ENCODE results near the gene STAG3. TPM values are rescaled to one million over a fixed set of nuclear protein-coding genes. Genes with fewer than 3 reads are reported as not detected.
A peak's percentile ranks its signal among the peaks of the same experiment; 100 is the strongest.

STAG3 gene
- total and polyA plus RNA-seq, 9 of the 15 experiments (the other 6 are each of a cell fraction or from before 2014, with no cell fraction given) = 0.54 to 2.5 (median 1.7) TPM

- TF ChIP-seq ZBTB9 (CRISPR knock-in tag; IDR thresholded peaks at IDR 0.05) (peak; percentile 18), GABPB1 (CRISPR knock-in tag; IDR thresholded peaks at IDR 0.05) (peak; percentile 80), FOXK2 (conservative IDR thresholded peaks at IDR 0.05 in 1 of 2, IDR thresholded peaks at IDR 0.05 in 1 of 2; ENCODE audit: low read depth in 2 of 2) (peak in 1 of 2 experiments; percentile 82; a peak in 2 of 4 replicates), YY1 (IDR thresholded peaks at IDR 0.05; ENCODE audit: borderline replicate concordance in 1 of 3, control insufficient read depth in 1 of 3, extremely low read depth in 1 of 3, insufficient read depth in 3 of 3, insufficient read length in 1 of 3, insufficient replicate concordance in 2 of 3, low read depth in 1 of 3, low read length in 2 of 3) (no peak), CBFB (CRISPR knock-in tag; IDR thresholded peaks at IDR 0.05) (peak; percentile 72), RBM15 (IDR thresholded peaks at IDR 0.05; ENCODE audit: insufficient read depth, low read length) (no peak), CTBP1 (IDR thresholded peaks at IDR 0.05; ENCODE audit: borderline replicate concordance) (peak; percentile 81), SNAPC5 (CRISPR knock-in tag; IDR thresholded peaks at IDR 0.05) (no peak), GTF2F1 (IDR thresholded peaks at IDR 0.05; ENCODE audit: low read depth, low read length) (no peak), NFE2 (IDR thresholded peaks at IDR 0.05; ENCODE audit: low read depth) (no peak), ATF7 (IDR thresholded peaks at IDR 0.05) (peak; percentile 92), CREB1 (IDR thresholded peaks at IDR 0.05) (peak; percentile 85), CREB1 (CRISPR knock-in tag; IDR thresholded peaks at IDR 0.05) (peak; percentile 91), SP1 (CRISPR knock-in tag; IDR thresholded peaks at IDR 0.05) (peak; percentile 99), MAX (CRISPR knock-in tag; IDR thresholded peaks at IDR 0.05) (peak; percentile 92), PRPF4 (IDR thresholded peaks at IDR 0.05; ENCODE audit: insufficient read depth, low read depth, low read length, poor library complexity, severe bottlenecking) (no peak), ZBTB1 (CRISPR knock-in tag; IDR thresholded peaks at IDR 0.05; ENCODE audit: borderline replicate concordance, low read depth) (no peak), KLF1 (tag; IDR thresholded peaks at IDR 0.05) (no peak), RREB1 (CRISPR knock-in tag; IDR thresholded peaks at IDR 0.05) (peak; percentile 49; the same call in 1 of the 2 replicates), RBM25 (IDR thresholded peaks at IDR 0.05; ENCODE audit: low read depth, low read length, severe bottlenecking) (peak; percentile 92)
Observed at GRCh38 chr7:100148559-100149328, 29.0 kb upstream of the STAG3 start, which contains the start of gene LAMTOR4 (continued).

Data from K562 (cell line).